Fibroblast of peridontal ligament (primary cell): ENCODE measurements around the gene ST7.

Source experiments
- DNase-seq: peaks from one replicate; pipeline ENCODE4 v3.0.0-alpha.2; 2010; ENCODE audit errors: extremely low read depth

The ST7 gene

DNA sequence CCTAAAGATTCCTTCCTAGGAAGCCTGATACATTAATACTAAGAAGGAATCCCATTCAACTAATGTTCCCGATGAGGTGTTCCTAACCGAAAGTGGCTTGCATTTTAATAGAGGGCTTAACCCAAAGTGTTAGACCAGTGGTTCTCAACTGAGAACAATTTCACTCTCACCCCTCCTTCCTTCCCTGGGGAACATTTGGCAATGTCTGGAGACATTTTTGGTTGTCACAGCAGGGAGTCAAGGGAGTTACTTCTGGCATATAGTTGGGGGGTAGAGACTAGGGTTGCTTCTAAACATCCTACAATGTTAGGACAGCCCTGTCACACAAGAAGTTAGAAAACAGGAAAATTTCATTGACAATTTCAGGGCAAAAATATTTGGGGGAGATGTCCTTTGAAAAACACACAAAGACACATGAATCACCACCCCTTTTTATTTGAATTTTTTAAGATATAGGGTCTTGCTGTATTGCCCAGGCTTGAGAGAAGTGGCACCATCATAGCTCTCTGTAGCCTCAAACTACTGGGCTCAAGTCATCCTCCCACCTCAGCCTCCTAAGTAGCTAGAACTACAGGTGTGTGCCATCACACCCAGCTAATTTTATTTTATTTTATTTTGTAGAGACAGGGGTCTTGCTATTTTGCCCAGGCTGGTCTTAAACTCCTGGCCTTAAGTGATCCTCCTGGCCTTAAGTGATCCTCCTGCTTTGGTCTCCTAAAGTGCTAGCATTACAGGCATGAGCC, 318.9 kb downstream of the ST7 start:
- DNase-seq, result no peak

DNA sequence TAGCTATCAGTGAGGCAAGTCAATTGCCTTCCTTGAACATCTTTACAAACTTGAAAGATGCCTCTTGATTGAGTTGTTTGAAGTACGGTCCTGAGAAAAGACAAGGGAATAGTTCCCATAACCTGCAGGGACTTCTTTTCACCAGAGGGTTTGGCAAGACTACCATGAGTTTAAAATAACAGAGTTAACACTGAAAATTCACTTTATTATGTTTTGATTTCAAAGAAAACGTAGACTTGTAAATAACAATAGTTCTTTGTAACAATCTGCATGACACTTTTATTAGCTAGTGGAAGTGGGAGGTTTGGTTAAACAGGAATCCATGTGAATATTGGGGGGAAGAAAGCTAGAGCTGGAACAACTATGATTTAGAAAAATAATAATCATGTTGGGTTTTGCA, 320.0 kb downstream of the ST7 start:
- no peak for DNase-seq

DNA sequence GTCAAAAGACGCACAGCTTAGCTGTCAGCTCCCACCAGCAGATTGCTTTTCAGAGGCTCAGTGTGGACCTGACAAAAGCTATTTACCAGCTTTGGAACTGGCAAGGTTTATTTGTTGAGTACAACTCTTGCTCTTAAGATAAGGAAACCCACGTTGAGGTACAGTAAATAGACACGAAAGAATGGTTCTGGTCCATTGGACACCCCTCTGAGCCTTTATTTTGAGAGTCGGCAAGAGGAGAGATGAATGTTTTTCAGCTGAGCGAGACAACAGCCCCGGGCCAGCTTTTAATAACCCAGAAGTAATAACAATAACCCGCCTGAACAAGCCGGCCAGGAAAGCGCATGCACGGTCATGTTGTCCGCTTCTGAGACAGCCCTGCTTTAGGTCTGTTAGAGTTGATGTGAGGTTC, 320.5 kb downstream of the ST7 start:
- DNase-seq, result no peak

DNA sequence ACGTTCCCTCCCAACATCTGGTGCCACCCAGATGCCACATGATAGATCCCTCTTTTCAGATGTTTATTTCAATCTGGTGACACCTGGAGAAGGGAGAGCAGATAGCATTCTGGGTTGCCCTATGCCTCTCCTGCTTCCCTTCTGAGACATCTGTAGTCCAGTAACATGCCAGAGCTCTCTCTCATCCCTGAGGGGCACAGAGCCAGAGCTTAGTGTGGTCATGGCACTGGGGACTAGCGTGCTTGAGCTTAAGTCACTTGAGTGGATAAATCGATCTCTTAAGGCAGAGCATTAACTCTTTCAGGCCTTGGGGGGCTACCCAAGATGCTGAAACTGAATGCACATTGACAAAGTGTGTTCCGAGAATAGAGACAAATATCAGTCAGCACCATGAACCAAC, 321.6 kb downstream of the ST7 start:
- DNase-seq, result peak; percentile 70

DNA sequence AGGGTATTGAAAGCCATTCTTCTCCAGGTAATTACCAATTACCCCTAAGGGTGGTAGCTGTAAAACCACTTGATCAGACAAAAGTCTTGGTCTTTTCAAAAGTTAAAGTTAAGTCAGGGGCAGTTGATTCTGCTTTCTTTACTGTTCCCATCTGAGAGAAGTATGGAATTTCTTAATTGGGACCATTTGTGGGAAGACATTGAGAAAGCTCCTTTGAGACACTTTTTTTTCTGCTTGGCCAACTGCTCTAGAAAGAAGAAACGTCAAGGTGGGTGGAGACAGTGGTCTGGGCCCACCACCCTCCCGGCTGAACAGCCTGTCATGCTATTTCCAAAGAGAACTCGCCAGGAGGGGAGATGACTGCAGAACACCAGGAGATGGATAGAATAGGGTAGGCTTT, 324.3 kb downstream of the ST7 start:
- peak; percentile 57 for DNase-seq

DNA sequence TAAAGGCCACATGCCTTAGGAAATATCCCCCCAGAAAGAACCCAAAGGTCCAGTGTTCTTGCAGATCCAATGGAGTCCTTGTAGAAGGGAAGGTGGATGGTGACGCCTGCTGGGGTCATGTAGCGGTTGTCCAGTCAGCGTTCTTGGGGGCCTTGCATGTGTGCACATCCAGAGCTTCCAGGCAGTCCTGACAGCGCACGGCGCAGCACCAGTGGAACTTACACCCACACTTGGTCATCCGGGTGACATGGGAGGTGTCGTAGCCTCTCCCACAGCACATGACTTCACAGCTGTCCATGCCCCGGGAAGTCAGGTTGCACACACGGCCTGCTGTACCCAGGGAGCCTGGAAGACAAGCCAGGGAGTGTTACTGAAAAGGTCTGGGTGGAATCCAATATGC, 324.7 kb downstream of the ST7 start:
- no peak for DNase-seq

DNA sequence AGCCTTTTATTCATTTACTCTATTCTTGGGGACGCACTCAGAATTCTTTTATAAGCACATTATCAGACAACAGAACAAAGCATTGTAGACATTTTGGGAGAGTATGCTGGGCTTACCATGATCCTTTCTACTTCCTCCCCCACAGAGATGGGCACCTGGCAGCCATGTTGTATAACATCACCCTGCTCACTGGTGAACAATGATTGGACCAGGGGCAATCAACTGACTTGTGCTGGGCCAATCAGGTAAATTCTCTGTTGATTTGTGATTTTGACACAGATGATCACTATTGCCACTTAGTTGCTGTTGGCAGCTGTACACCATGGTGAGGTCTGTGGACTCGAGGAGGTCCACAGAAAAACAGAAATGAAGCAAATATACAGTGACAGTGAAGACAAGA, 325.9 kb downstream of the ST7 start:
- no peak for DNase-seq
